GM21717 (cell line): Measurements from ENCODE around the gene PHF2.

ENCODE experiments used
- ATAC-seq: cut with Tn5 transposase; IDR thresholded peaks from one replicate; pipeline ENCODE4 v1.9.1; 2021; ENCODE audit warnings: mild to moderate bottlenecking, moderate library complexity; ENCODE audit not compliant: unreplicated experiment

The PHF2 gene

DNA sequence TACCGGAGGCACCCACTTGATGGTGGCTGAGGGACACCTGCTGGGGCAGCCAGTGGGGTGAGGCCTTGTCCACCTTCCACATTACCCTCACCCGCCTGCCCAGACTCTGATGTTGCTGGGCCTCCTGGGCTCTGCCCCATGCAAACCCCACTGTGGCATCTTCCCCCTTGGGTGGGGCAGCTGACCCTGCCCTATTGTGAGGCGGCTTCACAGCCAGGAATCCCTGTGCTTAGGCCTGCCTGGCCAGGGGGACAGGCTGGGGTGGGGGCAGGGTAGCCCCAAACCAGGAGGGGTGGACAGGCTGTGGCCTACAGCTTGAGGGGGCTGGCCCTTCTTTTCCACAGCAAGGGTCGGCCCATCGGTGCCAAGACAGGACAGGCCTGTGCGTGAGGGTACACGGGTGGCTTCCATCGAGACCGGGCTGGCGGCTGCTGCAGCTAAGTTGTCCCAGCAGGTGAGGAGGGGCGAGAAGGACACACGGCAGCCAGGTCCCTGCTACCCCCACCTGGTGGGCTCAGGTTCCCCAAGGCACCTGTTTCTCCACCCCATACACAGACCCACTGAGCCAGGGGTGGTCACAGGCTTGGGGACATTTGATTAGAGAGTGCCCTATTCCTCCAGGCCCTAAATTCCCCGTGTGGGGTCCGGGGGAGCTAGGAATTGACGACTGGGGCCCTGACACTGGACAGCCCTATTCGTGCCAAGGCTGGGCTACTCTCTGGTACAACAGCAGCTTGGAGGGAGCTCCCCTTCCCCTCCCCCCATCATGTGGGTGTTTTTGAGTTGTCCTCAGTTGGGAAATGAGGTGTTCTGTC lies 99.2 kb downstream of the PHF2 start:
- ATAC-seq = no peak

GRCh38 chr9:93676310-93677047 lies 100.1 kb downstream of the PHF2 start:
- no peak for ATAC-seq

- no peak for ATAC-seq
Measured at GRCh38 chr9:93677048-93677571, 100.7 kb downstream of the PHF2 start.

DNA sequence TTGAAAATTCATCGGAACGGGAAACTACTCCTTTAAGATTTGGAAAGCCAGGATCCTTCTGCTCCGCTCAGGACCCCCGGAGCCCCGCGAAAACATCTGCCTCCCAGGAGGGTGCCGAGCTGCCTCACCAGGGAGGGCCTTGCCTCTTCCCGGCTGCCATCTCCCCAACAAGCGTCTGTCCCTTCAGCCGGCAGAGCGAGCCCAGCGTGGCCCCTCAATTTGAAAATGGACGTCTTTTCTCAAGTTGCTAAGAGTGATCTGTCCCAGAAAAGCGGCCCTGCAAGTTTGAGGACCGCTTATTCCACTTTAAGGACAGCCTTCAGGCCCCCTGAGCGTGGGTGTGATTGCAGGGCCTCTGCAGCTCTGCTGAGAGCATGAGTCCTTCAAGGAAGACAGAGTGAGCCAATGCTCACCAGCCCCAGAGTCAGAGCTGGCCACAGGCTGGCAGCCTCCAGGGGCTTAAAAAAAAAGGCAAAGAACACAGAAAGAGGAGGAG lies 101.3 kb downstream of the PHF2 start:
- no peak for ATAC-seq

GRCh38 chr9:93678199-93679019 lies 102.0 kb downstream of the PHF2 start:
- ATAC-seq = no peak

- no peak for ATAC-seq
Measured at GRCh38 chr9:93679536-93680442, 103.4 kb downstream of the PHF2 start.

- no peak for ATAC-seq
Measured at GRCh38 chr9:93680443-93681268, 104.3 kb downstream of the PHF2 start.

DNA sequence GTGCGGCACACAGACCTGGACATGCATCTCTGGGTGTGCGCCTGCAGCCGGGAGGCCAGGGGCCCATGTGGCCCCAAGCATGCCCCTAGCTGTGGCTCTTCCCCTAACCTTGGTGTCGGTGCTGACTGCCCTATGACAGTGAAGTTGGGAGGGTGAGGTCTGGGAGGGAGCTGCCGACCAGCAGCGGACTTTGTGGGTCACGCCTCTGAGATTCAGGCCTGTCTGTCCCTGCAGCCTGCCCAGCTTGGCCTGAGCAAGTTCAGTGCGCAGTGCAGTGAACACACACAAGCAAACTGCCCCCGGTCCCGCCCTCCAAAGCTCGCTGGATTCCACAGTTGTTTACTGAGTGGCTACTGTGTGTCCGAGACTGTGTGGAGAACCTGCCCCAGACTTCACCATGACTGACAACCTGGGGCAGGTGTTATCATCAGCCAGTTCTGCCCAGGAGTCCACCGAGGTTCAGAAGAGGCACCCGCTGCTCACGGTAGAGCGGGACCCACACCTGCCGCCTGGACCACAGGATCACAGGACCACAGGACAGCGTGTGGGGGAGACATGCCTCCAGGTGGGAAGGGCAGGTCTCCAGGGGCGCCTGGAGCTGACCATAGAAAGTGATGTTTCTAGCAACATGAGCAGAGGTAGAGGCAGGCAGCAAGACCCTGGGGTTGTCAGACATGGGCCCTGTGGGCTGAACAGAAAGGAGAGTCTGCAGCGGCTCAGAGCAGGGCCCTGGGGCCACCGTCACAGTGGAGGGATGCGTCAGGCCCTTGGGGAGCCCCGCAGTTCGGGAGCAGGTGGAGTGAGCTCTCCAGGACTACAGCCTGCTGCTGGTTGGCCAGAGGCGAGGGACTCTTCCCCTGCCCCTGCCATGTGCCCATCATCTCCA lies 105.1 kb downstream of the PHF2 start:
- ATAC-seq = no peak

DNA sequence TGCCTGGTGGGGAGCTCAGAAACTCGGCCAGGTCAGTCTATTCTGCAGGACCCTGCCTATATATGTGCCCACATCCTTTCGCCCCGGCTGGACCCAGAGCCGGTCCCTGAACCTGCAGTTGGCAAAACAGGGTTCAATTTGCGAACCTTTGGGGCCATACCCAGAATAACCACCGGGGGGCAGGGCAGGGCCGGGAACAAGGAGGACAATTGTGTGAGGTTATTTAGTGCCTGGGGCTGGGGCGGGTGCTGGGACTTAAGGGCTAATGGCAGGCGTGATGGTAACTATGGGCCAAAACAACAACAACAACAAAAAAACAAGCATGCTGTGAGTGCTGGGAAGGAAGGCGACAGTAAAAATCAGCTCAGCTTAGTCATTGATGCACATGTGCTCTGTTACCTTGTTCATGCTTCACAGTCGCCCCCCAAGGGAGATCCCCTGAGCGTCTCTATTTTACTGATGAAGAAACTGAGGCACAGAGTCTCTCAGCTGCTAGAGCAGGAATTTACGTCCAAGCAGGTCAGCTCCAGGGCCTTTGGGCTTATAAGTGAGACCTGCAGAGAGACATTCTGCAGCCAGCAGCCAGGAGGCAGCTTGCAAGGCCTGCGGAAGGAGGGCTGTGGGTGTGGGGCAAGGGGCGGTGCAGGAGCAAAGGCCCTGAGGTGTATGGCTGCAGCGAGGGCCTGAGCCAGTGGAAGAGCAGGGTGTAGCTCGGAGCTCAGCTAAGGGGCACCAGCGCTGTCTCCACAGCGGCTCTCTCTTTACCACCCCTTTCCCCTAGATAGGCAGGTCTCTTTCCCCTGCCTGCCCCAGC lies 106.0 kb downstream of the PHF2 start:
- no peak for ATAC-seq

GRCh38 chr9:93683331-93684134 lies 107.1 kb downstream of the PHF2 start:
- no peak for ATAC-seq

GRCh38 chr9:93684161-93684765 lies 107.9 kb downstream of the PHF2 start:
- ATAC-seq = no peak

- ATAC-seq = no peak
Measured at GRCh38 chr9:93684806-93685543, 108.6 kb downstream of the PHF2 start.

DNA sequence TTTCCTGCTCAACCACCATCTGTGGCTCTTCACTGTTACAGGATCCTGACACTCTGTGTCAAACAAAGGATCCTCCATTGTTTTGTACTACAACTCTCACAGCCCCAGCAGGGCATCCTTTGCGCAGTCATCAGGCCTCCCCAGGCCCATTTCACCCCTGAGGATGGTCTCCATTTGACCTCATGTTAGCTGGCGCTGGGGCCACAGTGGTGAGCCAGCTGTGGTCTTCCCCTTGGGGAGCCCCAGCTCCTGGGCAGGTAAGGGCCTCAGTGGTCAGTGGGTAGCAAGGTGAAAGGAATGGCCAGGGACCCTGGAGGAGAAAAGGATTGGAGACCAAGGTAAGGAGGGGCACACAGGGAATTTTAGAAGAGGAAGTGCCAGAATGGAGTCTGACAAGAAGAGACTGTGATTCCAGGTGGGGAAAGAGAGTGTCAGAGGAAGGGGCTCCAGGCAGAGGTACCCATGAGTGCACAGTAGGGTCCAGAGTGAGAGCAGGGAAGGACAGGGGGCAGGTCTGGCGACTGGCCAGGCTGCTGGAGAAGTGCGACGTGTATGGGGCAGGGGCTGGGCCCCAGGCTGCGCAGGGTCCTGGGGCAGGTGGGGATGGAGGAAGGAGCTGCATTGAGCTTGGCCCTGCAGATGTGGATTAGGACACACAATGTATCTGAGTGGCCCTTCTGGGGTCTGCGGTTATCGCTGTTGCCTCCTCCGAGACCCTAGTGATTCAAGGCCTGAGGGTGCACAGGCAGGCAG lies 109.9 kb downstream of the PHF2 start:
- no peak for ATAC-seq

DNA sequence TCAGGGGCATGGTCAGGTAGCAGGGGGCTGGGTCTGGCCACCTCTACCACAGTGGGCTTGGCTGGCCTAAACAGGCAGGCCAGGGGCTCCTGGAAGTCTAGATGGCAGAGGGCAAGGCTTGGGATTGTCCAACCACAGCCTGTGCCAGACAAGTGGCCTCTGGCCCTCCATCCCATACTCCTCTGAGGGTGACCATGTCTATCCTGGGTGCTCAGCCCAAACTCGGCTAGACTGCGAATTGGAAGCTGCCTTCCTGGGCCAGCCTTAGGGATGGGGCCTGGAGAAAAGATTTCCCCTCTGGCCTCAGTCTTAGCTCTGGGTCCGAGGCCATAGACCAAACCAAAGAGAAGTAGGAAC lies 110.5 kb downstream of the PHF2 start:
- ATAC-seq = no peak

DNA sequence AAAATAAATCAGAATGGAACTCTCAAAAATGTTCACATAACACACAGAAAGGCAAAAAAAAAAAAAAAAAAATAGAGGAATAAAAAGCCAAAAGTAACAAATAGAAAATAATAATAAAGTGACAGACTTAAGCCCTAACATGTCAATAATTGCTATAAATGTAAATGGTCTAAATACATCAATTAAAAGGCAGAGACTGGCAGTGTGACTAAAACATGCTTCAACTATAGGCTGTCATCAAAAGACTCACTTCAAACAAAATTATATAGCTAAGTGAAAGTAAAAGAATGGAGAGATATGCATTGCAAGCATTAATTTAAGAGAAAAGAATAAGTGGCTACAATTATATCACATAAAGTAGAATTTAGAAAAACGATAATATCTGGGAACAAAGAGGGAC lies 114.2 kb downstream of the PHF2 start:
- ATAC-seq = no peak
